Stimulated activated CD8-positive, alpha-beta memory T cell treated with anti-CD3 and anti-CD28 coated beads, Interleukin-4, amount 100 ng/mL, for 48 hours (primary cell): ENCODE measurements around the gene CLIC6.
"Not testable (repeated sequence)": the region's sequence is repeated elsewhere in the genome, so short reads cannot be mapped to it uniquely, and the experiment has no call there.

Experiments
- DNase-seq: peaks from one replicate; pipeline ENCODE4 v3.0.0-alpha.2; 2020

The CLIC6 gene

DNA sequence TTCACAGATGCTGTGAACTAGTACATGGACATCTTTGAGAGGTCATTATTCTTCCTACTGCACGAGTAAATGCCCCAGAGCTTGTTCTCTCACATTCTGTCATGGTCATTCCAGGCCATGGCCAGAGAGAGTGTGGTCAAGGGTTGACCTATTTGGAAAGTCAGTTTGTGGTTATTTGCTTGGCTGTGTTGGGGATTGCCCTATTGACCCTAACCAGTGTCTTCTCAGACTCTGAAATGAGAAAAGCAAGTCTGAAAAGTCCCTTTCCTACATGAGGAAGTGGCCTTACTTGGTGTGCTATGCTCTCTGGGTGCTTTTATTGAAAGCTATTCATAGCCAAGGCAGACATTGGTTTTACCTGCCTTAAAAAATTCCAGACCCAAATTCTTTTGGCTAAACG, 26.6 kb downstream of the CLIC6 start:
- DNase-seq = no peak

DNA sequence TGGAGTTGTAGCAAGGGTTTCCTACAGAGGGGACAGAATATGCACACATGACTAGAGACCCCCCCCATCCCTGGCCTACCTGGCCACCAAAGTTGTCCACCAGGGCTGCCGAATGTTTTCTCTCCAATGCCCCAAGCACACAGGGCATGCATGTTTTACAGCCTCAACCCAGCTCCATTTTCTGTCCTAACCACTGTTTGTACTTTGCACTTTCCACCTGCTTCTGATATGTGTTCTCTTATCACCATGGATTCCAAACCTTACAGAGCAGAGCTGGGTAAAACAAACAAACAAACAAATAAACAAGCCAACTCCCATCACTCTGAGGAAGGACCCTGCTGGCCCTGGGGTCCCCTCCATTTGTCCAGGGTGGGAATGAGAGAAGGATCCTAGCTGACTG, 27.3 kb downstream of the CLIC6 start:
- no peak for DNase-seq

DNA sequence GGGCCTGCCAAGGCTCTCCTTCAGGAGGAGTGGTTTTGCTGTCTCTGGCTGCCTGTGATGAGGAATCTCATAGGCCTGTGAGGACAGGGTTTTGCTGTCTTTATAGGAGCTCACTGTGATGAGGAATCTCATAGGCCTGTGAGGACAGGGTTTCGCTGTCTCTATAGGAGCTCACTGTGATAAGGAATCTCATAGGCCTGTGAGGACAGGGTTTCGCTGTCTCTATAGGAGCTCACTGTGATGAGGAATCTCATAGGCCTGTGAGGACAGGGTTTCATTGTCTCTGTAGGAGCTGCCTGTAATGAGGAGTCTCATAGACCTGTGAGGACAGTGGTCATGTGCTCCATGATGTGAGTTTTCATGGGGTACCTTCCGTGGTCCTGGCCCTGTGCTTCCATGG, 29.0 kb downstream of the CLIC6 start:
- DNase-seq = no peak

DNA sequence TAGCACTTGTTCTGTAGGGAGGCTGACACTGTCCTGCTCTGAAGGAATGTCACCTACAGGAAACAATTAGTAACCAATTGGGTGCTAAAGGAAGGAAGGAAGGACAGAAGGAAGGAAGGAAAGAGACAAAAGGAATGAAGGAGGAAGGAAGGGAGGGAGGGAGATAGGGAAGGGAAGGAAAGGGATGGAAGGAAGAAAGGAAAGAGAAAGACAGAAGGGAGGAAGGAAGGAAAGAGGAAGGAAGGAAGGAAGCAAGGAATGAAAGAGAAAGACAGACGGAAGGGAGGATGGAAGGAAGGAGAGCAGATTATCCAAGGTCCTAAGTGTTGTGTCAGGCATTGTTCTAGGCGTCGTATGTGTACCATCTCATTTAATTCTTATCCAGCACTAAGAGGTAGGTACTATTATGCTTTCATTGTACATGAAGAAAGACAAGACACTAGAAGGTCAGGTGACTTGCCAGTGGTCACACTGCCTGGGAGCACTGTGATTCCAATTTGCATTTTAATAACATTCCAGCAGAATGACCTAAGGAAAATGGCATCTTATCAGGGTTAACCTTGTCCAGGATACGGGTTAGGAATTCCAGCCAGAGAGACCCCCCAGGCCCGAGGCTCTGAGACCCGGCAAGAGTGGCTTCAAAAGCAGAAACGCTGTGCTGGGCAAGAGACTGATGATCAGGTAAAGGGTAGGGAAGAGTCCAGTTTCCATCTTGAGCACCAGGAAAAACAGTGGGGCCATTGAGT, 29.6 kb downstream of the CLIC6 start:
- DNase-seq = no peak

DNA sequence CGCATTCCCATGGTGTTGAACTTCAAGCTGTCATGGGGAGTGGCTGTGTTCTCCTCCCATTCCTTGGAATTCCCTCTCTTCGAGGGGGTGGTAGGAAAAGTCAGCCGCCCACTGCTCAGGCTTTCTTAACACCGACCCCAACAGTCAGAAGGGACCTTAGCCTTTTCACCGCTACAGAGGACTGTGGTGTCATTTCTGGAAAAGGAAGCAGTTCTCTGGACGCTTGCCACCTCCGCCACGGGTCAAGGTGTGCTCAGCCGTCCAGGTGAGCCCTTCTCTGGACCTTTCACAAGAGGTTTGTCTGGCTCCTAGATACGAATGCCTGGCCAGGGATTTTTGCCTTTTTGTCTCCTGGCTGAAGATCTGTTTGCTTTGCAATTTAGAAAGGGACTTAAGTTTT, 31.8 kb downstream of the CLIC6 start:
- DNase-seq = no peak

DNA sequence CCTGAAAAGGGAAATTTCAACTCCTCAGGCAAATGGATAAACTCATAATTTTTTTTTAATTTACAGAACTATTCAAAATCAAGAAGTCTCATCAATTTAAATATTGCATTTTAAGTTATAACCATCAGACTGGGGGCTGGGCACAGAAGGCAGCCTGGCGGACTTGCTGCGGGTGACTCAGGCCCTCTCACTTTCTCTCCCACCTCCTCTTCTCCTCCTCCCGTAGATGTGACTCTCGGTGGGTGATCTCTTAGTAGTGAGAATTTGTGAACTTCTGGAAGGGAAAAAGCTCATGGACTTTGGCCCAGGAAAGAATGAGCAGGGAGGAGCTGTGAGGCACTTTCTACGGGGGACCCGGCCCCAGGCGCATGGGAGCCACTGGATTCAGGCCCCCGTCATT, 32.9 kb downstream of the CLIC6 start:
- no peak for DNase-seq

DNA sequence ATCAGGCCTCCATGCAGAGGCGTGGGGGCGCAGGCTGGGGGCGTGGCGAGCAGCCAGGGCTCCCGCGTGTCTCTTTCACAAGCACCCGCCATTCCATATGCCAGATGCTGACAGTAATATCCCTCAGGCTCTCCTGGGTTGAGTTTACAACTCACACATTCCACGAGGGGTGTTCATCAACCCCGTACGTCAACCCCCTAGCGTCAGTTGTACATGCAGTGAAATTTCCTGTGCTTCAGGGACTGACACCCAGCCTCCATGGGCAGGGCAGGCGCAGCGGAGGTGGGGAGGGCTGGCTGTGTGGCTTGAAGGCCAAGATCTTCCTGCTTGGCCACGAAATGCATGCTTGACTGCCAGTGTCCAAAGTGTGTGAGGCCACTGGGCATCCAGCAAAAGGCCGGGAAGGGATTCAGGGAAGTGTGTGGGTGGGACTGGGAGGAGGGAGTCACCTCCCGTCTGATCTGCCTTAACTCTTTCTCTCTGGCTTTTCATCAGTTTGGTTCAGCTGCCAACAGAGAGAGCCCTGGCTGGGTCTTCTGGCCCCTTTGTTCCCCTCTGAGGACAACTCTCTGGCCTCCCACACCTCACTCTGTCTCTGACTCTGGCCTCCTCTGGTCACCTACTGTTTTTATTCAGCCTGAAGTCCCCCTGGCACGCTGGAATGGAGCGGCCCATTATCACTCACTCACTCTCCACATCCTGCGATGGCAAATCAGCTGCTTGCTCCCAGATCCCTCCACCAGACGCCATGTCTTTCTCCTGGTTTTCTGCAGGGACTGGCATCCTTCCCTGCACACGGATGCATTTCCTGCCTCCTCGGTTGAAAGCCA, 33.8 kb downstream of the CLIC6 start:
- DNase-seq = no peak

DNA sequence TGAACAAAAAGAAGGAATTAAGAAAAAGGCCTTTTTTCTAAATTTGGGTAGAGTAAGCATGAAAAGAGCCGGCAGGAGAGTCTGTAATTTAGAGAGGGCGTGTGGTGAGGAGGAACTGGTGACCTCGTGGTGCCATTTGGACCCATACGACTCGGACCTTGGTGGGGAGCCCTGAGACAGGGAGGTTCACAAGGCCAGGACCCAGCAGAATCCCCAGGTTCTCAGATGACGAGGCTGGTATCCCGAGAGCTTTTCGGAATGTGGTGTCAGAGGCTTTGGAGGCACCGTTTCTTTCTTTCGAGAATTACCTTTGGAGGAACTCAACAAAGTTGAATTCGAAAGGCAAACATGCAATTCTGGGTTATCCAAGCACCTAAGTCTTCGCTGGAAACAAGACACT, 34.8 kb downstream of the CLIC6 start:
- DNase-seq = no peak

DNA sequence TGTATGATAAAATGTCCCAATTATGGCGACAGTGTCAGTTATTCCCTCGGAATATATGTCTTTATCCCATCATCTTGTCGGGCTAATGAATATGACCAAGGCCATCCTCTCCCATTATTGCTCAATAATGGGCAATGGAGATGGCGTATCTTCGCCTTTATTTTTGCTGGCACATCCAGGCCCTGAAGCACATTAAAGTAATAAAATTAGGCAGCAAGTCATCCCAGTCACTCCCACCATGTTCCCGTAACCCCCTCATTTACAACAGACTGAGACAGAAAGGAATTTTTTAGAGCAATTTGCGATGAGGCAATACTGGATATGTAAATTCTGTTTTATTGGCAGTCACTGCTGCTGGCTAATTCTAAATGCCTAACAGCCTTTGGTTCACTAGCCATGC, 35.3 kb downstream of the CLIC6 start:
- no peak for DNase-seq

DNA sequence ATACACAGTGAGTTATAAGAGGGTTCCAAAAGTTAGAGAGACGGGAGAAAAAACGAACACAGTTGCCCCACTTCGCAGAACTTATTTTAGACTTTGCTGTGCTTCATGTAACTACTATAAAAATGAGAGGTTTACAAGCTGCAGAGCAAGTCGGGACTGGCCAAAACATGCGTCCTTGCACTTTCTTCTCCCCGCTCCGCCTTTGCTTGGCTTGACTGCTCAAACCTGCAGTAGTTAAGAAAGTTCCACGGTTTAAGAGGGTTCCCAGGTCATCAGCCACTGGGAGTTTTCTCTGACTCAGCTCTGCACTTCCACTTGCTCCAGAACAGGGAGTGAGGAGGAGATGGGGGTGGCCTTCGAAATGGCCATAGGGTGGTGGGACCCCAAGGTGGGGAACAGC, 36.2 kb downstream of the CLIC6 start:
- DNase-seq = no peak

DNA sequence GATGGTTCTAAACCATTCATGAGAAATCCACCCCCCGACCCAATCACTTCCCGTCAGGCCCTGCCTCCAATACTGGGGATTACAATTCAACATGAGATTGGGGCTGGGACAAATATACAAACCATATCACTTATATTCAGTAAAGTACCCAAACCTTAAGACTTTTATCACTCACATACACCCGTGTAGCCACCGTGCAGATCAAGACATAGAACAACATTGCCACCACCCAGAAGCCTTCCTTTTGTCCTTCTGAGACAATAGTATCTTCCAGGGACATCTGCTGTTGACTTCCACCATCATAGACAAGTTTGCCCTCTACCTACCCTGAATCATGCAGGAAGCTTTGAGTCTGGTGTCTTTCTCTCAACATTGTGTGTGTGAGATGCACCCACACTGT, 37.5 kb downstream of the CLIC6 start:
- no peak for DNase-seq

DNA sequence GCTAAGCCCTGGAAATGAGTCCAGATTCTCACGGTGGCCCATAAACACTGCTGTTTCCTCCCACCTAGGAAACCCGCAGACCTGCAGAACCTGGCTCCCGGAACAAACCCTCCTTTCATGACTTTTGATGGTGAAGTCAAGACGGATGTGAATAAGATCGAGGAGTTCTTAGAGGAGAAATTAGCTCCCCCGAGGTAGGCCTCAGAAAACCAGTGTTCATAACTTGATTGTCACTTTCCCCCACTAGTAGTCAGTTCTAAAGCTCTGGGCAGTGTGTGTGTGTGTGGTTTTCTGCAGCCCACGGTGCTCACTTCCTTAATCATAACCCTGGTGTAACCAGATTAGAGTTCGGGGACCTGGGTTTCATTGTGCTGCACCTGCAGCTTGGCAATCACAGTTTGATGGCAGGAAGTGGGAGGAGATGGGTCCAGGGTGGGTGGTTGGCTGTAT, 39.1 kb downstream of the CLIC6 start:
- peak; percentile 69 for DNase-seq

DNA sequence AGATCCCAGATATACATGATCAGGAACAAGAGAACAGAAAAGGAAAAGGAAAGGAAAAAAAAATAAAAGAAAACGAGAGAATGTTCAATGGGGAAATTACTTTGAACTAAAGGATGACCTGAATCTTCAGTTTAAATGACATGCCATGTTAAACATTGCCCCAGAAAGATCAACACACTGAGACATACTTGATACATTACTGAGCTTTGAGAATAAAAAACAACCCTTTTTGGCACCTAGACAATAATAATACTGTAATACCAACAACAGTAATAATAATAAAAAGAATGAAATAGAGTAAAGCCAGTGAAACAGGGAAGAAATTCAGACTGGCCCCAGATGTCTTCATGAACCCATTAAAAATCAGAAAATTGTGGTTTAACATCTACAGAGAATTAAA, 44.8 kb downstream of the CLIC6 start:
- no peak for DNase-seq

DNA sequence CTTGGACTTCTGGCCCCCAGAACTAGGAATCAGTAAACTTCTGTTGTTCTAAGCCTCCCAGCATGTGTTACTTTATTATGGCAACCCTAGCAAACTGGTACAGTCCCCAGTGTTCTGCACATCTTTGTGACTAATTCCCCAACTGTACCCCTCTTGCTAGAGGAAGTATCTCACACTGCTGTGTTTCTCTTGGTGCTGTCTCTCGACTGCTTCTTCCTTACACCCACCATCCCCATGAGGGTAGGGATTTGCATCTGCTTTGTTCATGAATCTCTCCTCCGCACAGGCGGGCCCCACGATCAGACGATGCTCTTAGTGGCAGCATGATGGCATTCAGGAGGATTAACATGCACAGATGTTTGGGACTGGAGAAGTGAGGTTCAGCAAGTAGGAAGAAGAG, 46.7 kb downstream of the CLIC6 start:
- no peak for DNase-seq

DNA sequence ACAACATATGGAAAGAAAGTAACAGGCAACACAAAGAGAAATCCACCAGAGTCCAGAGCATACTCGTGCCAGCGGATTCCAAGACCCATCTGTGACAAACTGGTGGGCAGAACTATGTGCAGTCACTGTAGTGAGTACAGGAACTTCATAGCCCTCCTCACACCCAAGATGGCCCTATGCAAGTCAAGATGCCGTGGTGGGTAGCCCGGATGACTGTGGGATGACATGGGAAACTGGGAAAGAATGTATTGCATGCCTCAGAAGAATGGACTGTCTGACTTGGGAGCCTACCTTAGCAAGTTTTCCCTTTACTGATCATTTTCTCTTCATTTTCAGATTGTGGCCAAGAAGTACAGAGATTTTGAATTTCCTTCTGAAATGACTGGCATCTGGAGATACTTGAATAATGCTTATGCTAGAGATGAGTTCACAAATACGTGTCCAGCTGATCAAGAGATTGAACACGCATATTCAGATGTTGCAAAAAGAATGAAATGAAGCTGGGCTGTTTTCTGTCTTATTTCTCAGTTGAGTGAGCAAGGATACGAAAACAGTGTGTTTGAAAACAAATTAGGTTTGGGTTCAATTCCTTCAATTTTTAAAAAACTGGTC, 47.3 kb downstream of the CLIC6 start:
- DNase-seq = no peak

DNA sequence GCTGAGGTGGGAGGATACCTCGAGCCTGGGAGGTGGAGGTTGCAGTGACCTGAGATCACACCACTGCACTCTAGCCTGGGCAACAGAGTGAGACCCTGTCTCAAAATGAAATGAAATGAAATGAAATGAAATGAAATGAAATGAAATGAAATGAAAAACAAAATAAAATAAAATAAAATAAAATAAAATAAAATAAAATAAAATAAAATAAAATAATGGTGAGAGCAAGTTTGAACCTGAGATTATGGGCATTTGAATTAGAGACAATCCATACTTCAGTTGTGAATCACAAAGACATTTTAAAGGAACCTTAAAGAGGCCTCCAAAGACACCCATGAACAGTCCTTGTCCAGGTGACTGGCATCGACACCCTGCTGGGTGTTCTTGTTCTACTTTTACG, 49.7 kb downstream of the CLIC6 start:
- DNase-seq = not testable (repeated sequence)

DNA sequence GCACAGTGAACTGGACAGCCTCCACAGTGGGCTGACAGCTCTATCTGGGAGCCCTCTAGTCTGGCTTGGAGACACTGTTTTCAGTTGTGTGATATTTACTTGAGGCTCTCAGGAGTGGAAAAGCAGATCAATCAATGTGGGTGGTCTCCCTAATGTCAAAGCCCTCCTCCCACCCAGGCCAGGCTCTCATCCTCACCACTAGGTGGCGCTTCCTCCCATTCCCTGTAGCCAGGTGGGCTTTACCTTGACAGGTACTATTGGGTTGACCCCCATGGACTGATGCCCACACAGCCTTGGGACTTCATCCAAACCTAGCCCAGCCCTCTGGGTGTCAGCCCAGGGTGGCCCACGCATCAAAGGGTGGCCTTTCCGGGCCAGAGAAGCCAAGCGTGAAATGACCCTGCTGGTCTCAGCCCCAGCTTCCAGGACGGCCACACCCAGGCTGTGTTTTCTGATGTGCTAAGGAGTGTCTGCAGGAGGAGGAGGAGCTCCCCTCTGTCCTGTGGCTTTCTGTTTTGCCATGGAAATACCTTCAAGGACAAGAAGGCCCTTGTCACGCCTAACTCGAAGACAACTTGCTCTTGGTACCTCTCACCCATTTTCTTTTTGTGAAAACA, 54.0 kb downstream of the CLIC6 start:
- DNase-seq = peak; percentile 65

DNA sequence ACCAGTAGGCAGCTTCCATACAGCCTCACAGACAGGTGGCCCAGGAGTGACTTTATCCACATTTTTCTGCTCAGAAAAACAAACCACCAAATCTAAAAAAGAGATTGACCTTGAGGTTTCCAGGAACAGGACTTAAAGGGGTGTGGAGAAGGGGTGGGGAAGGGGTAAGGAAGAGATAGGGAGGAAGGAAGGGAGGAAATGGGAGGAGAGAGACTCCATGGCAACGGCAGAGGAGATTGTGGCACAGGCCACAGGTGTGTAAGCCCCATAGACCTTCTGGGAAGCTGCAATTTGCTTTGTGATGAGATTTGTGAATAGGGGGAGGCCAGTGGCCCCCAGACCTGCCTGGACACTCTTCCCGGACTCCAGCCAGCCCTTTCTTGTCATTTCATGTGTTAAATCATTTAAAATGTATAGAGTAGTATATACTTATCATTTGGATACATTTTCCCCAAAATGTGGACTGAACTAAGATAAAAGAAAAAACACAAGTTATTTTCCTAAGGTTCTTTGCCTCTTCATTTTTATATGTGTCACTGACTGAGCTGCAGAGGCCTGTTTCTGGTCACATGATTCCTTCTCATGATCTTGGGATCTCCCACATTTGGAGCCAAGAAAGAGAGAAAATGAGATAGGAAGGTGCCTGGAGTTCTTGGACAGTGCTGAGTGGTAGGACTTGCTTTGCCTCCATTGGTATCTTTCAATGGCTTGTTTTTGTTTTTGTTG, 55.5 kb downstream of the CLIC6 start:
- no peak for DNase-seq

DNA sequence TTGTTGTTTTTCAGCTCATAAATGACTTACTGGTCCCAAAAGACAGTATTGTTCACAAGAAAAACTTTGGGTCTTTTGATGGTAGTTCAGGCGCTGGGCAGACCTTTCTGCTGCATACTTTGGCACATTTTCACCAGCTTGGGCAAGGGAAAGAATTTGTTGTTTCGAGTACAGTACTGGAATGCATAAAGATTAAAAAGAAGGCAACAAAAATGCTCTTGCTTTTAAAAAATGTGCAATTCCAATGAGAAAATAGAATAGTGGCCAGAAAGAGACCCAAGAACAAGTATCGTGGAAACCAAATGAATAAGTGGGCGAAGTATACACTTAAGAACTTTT, 56.0 kb downstream of the CLIC6 start:
- no peak for DNase-seq

DNA sequence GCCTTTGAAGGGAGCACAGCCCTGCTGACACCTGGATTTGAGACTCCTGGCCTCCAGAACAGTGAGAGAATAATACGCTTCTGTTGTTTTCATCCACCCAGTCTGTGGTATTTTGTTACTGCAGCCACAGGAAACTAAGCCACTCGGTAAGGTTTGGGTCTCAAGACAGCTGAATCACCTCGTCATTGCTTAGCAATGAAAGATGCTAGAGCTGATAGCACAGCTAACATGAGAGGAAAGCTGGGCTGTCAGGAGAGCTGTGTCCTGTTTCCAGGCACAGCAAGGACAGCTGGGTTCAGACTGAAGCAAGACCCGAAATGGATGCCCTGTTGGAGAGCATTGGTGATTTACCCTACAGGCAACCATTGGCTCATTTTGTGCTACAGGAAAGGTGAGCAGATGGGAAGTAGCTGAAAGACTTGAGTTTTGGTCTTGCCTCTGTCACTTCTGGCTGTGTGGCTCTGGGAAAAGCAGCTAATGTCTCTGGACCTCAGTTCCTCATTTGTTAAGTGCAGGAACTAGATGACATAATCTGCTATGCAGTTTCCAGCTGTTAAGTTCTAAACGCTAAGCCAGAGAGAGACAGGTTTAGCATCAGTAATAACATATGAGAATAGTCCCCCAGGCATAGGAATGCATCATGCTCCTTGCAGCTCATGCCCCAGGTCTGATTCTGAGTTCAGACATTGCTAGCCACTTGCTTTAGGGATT, 58.0 kb downstream of the CLIC6 start:
- DNase-seq = no peak

DNA sequence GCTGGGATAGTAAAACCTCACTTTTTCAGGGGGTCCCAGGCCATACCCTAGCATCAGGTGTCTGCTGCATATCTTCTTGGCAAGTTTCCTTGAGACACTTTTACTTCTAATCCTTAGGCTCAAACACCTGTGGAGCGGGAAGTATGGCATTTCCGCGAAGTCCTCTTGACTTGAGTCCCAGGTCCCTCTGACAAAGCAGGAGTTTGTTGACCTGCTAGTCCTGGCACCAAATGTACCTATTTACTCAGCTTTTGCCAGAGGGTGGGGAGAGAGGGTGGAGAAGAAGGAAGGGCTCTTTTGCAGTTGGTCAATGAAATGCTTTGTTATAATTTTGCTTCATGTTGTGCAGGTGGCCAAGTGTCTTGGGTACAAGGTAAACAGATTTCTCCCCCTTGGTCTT, 59.7 kb downstream of the CLIC6 start:
- no peak for DNase-seq

DNA sequence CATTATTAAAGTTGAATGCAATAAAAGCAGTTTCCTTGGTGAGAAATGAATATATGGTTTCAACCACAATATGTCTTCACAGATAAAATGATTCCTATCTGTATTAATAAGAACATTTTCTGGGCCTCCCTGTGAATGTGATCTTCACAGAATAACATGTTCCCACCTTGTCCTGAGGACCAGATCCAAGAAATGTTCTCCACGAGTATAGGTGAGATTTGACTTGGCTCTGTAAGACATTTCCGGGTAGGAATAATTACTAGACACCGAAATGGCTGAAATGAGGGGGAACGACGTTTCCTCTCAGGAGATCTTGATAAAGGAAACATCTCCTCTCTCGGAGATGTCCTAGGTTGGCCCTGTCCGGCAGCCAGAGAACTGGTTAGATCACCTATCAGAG, 61.4 kb downstream of the CLIC6 start:
- DNase-seq = no peak
